ENCODE results near the gene NUP50.

- TF ChIP-seq CTCF (IDR thresholded peaks at IDR 0.05) (no peak), POLR2A (IDR thresholded peaks at IDR 0.05) (no peak)
Measured at GRCh38 chr22:45217806-45218205, 54.1 kb downstream of the NUP50 start.

All from right lobe of liver (tissue), 4 donors.